Measurements from ENCODE around the gene ZC2HC1B. TPM values are rescaled to one million over a fixed set of nuclear protein-coding genes. Genes with fewer than 3 reads are reported as not detected.
A peak's percentile ranks its signal among the peaks of the same experiment; 100 is the strongest.

ZC2HC1B gene
- total and polyA plus RNA-seq, 10 of the 15 experiments (the other 5 are each of a cell fraction or from before 2014, with no cell fraction given) = 0.09 to 0.36 (median 0.31) TPM; not detected in 5

DNA sequence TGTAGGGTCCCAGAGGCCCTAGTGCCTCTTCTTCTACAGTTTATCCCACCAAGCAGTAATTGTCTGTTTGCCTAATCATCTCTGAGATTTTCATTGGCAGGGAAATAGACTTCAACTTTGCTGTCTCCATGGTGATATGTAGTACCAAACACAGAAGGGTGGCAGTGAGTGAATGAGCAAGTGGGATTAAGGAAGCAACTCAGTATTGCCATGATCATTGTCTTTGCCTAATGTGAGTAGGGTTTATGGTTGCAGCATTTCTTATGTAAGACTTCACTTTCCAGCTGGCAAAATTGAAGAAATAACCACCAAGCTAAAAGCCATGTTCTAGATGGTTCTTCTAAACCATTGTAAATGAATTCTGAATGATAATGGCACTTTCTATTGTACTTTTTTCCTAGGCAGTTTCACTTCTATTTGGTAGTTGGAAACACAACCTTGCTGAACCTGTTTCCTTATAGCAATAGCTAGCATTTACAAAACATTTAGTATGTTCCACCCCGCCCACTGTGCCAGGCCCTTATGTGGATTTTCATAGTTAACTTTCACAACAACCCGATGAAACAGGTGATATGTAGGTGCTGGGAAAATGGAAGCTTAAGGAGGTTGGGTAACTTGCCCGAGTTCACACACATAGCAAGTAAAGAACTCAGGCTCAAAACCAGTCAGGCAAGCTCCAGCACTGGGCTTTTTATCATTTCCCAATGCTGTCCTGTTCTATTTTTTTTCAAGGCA lies 32.0 kb downstream of the ZC2HC1B start (continued):
- TF ChIP-seq ZNF274 (IDR thresholded peaks at IDR 0.05; ENCODE audit: insufficient read depth, insufficient read length) (no peak), IKZF2 (IDR thresholded peaks at IDR 0.05) (no peak)

DNA sequence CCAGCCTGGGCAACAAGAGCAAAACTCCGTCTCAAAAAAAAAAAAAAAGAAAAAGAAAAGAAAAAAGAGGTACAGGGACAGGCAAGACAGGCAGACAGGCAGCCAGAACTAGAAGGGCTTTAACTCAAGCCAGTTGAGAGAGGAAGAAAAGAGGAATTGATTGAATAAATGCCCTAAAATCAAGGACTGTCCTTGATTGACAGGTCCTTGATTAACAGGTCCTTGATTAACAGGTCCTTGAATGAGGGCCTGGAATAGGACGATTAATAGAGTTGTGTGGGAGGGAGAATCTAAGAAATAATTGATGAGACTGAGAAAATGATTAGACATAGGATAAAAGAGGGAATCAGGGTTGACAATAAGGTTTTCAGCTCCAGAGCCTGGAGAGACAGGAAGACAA lies 36.1 kb downstream of the ZC2HC1B start:
- no peaks in the 10 kb centered on the region for H4K20me1 ChIP-seq (ENCODE audit: control insufficient read depth, insufficient read depth)
- H3K27me3 ChIP-seq (replicated peaks in 1 of 2; ENCODE audit: control insufficient read depth in 2 of 2, insufficient read depth in 2 of 2, low read length in 1 of 2) = no peaks in the 10 kb centered on the region
- DNase-seq (ENCODE audit: low read depth, low spot score) (no peak), FAIRE-seq (no peak), ATAC-seq (no peak)
- no peak overlapping the region for H3K4me2 ChIP-seq (ENCODE audit: control insufficient read depth, insufficient read depth)
- TF ChIP-seq, protein P1, sequence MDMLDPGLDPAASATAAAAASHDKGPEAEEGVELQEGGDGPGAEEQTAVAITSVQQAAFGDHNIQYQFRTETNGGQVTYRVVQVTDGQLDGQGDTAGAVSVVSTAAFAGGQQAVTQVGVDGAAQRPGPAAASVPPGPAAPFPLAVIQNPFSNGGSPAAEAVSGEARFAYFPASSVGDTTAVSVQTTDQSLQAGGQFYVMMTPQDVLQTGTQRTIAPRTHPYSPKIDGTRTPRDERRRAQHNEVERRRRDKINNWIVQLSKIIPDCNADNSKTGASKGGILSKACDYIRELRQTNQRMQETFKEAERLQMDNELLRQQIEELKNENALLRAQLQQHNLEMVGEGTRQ (IDR thresholded peaks at IDR 0.05; ENCODE audit: borderline replicate concordance, low read depth, low read length) = no peak
- TF ChIP-seq SP1 (IDR thresholded peaks at IDR 0.05; ENCODE audit: low read depth, low read length) (no peak), RB1 (IDR thresholded peaks at IDR 0.05; ENCODE audit: borderline replicate concordance) (no peak), IKZF2 (IDR thresholded peaks at IDR 0.05) (no peak)
- TF ChIP-seq, protein P2, sequence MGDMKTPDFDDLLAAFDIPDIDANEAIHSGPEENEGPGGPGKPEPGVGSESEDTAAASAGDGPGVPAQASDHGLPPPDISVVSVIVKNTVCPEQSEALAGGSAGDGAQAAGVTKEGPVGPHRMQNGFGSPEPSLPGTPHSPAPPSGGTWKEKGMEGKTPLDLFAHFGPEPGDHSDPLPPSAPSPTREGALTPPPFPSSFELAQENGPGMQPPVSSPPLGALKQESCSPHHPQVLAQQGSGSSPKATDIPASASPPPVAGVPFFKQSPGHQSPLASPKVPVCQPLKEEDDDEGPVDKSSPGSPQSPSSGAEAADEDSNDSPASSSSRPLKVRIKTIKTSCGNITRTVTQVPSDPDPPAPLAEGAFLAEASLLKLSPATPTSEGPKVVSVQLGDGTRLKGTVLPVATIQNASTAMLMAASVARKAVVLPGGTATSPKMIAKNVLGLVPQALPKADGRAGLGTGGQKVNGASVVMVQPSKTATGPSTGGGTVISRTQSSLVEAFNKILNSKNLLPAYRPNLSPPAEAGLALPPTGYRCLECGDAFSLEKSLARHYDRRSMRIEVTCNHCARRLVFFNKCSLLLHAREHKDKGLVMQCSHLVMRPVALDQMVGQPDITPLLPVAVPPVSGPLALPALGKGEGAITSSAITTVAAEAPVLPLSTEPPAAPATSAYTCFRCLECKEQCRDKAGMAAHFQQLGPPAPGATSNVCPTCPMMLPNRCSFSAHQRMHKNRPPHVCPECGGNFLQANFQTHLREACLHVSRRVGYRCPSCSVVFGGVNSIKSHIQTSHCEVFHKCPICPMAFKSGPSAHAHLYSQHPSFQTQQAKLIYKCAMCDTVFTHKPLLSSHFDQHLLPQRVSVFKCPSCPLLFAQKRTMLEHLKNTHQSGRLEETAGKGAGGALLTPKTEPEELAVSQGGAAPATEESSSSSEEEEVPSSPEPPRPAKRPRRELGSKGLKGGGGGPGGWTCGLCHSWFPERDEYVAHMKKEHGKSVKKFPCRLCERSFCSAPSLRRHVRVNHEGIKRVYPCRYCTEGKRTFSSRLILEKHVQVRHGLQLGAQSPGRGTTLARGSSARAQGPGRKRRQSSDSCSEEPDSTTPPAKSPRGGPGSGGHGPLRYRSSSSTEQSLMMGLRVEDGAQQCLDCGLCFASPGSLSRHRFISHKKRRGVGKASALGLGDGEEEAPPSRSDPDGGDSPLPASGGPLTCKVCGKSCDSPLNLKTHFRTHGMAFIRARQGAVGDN (IDR thresholded peaks at IDR 0.05) = no peak
- TF ChIP-seq, protein P3, sequence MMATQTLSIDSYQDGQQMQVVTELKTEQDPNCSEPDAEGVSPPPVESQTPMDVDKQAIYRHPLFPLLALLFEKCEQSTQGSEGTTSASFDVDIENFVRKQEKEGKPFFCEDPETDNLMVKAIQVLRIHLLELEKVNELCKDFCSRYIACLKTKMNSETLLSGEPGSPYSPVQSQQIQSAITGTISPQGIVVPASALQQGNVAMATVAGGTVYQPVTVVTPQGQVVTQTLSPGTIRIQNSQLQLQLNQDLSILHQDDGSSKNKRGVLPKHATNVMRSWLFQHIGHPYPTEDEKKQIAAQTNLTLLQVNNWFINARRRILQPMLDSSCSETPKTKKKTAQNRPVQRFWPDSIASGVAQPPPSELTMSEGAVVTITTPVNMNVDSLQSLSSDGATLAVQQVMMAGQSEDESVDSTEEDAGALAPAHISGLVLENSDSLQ (IDR thresholded peaks at IDR 0.05) = peak; percentile 31; the same call in 1 of the 2 replicates
- TF ChIP-seq, protein P4, sequence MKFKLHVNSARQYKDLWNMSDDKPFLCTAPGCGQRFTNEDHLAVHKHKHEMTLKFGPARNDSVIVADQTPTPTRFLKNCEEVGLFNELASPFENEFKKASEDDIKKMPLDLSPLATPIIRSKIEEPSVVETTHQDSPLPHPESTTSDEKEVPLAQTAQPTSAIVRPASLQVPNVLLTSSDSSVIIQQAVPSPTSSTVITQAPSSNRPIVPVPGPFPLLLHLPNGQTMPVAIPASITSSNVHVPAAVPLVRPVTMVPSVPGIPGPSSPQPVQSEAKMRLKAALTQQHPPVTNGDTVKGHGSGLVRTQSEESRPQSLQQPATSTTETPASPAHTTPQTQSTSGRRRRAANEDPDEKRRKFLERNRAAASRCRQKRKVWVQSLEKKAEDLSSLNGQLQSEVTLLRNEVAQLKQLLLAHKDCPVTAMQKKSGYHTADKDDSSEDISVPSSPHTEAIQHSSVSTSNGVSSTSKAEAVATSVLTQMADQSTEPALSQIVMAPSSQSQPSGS (IDR thresholded peaks at IDR 0.05; ENCODE audit: low read length) = no peak
- RAD21 ChIA-PET (ENCODE audit: unreplicated experiment) = no interaction called here
- H3K9me3 ChIP-seq (replicated peaks; ENCODE audit: control insufficient read depth, insufficient read depth, low read length) = peaks cover 15% of the 10 kb centered on the region; the same call in 2 of the 3 replicates
- H3K4me1 ChIP-seq (ENCODE audit: control insufficient read depth, insufficient read depth, low read length) = peaks cover 29% of the 10 kb centered on the region
- CTCF ChIA-PET = no interaction called here
- no peak overlapping the region for H3K4me3 ChIP-seq
- H3K36me3 ChIP-seq (ENCODE audit: control insufficient read depth in 2 of 2, insufficient read depth in 2 of 2, low read length in 1 of 2) = no peaks in the 10 kb centered on the region; a peak in 1 of 4 replicates
- SMC1A ChIA-PET (ENCODE audit: uncharacterized antibody, unreplicated experiment) = interaction anchor here (0.5 kb wide), 1 partner anchor 68 kb away, joined by 3 read pairs; no protein-coding TSS in a partner anchor
- intact Hi-C loops (cut with micrococcal nuclease; ENCODE audit: unreplicated experiment) = no loop called here
- no peak overlapping the region for H2AFZ ChIP-seq (ENCODE audit: control insufficient read depth, low read depth, low read length)
- no peak overlapping the region for H3K9ac ChIP-seq (ENCODE audit: control insufficient read depth, insufficient read depth, low read length)
- no TSS peak for BruUV-seq (replicated peaks)
- 100% methylated on average over 1 of the region's 2 CpGs for WGBS (ENCODE audit: insufficient coverage, insufficient replicate concordance, low lambda C conversion rate, missing lambda C conversion rate)
- POLR2A ChIA-PET = no interaction called here
- no peak overlapping the region for H3K27ac ChIP-seq (ENCODE audit: control insufficient read depth, insufficient read depth)
- no peaks in the 10 kb centered on the region for H3K79me2 ChIP-seq (ENCODE audit: control insufficient read depth, insufficient read depth, low read length)
- in situ Hi-C loops (cut with MboI) = no loop called here
